HCT116 (cell line): ENCODE results near the gene DUSP16.

Source experiments
- CTCF ChIP-seq, 3 experiments: fragments of 200-600 bp in 1 of 3; sonication (generic) in 1 of 3; IDR thresholded peaks in 2 of 3; conservative IDR thresholded peaks in 1 of 3; 2 replicates each; pipeline ENCODE4 v1.5.1; 2012 to 2017; ENCODE audit warnings: low read depth in 2 of 3, low read length in 2 of 3, antibody characterized with exemption in 1 of 3, borderline replicate concordance in 1 of 3, control low read depth in 1 of 3, mild to moderate bottlenecking in 1 of 3, mixed read lengths in 1 of 3, mixed run types in 1 of 3, moderate library complexity in 1 of 3; ENCODE audit not compliant: insufficient read depth in 1 of 3
- EZH2phosphoT487 ChIP-seq: fragments of 200-600 bp; IDR thresholded peaks from 2 replicates; pipeline ENCODE4 v1.6.1; 2018; ENCODE audit warnings: antibody characterized with exemption, borderline replicate concordance
- SP1 ChIP-seq: IDR thresholded peaks from 2 replicates; pipeline ENCODE4 v1.6.1; 2012; ENCODE audit warnings: low read depth

- TF ChIP-seq SP1 (no peak), CTCF (IDR thresholded peaks at IDR 0.05 in 2 of 3, conservative IDR thresholded peaks at IDR 0.05 in 1 of 3; ENCODE audit: borderline replicate concordance in 1 of 3, insufficient read depth in 1 of 3, low read depth in 2 of 3, low read length in 2 of 3) (no peak), EZH2phosphoT487 (no peak)
These were observed 24.1 kb downstream of the DUSP16 start for GRCh38 chr12:12538535-12538934.
